HCT116 (cell line): ENCODE data around the gene NUDC. TPM values are rescaled to one million over a fixed set of nuclear protein-coding genes. Genes with fewer than 3 reads are reported as not detected.

ENCODE experiments used
- ATAC-seq: fragments of 200-7000 bp; cut with Tn5 transposase; 2 replicates; pipeline ENCODE4 v1.9.1; 2020; ENCODE audit warnings: mild to moderate bottlenecking, moderate library complexity
- BruUV-seq: library from RNA; stranded (reverse); fragments of 400-500 nt; replicated peaks from 2 replicates; lab custom pipeline; 2021; lab: Mats Ljungman, UMichigan
- CTCF ChIA-PET: fragments of 300-600 bp; sonication (Branson Sonifier 250); formaldehyde crosslinking; loops from one replicate; lab custom pipeline; 2021; ENCODE audit warnings: antibody characterized with exemption; lab: Charles Lee
- POLR2A ChIA-PET: fragments of 300-600, 350-600 bp; sonication (Branson Sonifier 250); formaldehyde crosslinking; loops from one replicate; lab custom pipeline; 2021; ENCODE audit warnings: antibody characterized with exemption; lab: Charles Lee
- RAD21 ChIA-PET, 2 experiments: fragments of 300-600 bp; sonication (Branson Sonifier 250); formaldehyde crosslinking; loops; one replicate each; lab custom pipeline; 2023; ENCODE audit warnings: low total read pairs in 2 of 2; ENCODE audit not compliant: uncharacterized antibody in 2 of 2, unreplicated experiment in 2 of 2, low non-redundant PET in 1 of 2; lab: Charles Lee
- DNase-seq: peaks from one replicate; pipeline ENCODE4 v3.0.0-alpha.2; 2010; ENCODE audit warnings: low read depth, low spot score
- H2AFZ ChIP-seq: fragments of 200-600 bp; shearing (Covaris generic), sonication (generic); 2 replicates; pipeline ENCODE4 v1.6.1; 2017; ENCODE audit warnings: low read depth, mixed run types, mixed read lengths, antibody characterized with exemption, low read length; ENCODE audit not compliant: poor library complexity, severe bottlenecking
- H3K27ac ChIP-seq: 2 replicates; pipeline ENCODE4 v1.5.1; 2012; ENCODE audit warnings: low read depth, low read length
- H3K27me3 ChIP-seq: fragments of 200-600 bp; sonication (generic); 2 replicates; pipeline ENCODE4 v1.6.1; 2016; ENCODE audit warnings: mixed run types, low read length, mixed read lengths; ENCODE audit not compliant: insufficient read depth
- H3K36me3 ChIP-seq, 2 experiments: fragments of 200-500 bp in 1 of 2; fragments of 200-600 bp in 1 of 2; sonication (Bioruptor generic) in 1 of 2; sonication (generic) in 1 of 2; 2 replicates each; pipeline versions ENCODE4 v1.5.1 to v1.6.1; 2014 to 2016; ENCODE audit warnings: low read length in 2 of 2, inconsistent platforms in 1 of 2, mixed read lengths in 1 of 2, mixed run types in 1 of 2; ENCODE audit not compliant: insufficient read depth in 2 of 2, control insufficient read depth in 1 of 2
- H3K4me1 ChIP-seq, 2 experiments: fragments of 200-600 bp in 1 of 2; sonication (generic) in 1 of 2; 2 replicates each; pipeline versions ENCODE4 v1.5.1 to v1.6.1; 2012 to 2017; ENCODE audit warnings: low read length in 2 of 2, inconsistent platforms in 1 of 2, mild to moderate bottlenecking in 1 of 2, mixed read lengths in 1 of 2, mixed run types in 1 of 2, moderate library complexity in 1 of 2; ENCODE audit not compliant: insufficient read depth in 2 of 2, control insufficient read depth in 1 of 2
- H3K4me2 ChIP-seq: fragments of 200-600 bp; sonication (generic); 2 replicates; pipeline ENCODE4 v1.6.1; 2017; ENCODE audit warnings: mixed run types, low read length, mixed read lengths
- H3K4me3 ChIP-seq, 2 experiments: fragments of 200-600 bp in 1 of 2; sonication (generic) in 1 of 2; replicated peaks in 1 of 2; 2 replicates each; pipeline ENCODE4 v1.5.1; 2011 to 2016; ENCODE audit warnings: low read length in 2 of 2, control low read depth in 1 of 2, low read depth in 1 of 2, mild to moderate bottlenecking in 1 of 2, mixed read lengths in 1 of 2, mixed run types in 1 of 2
- H3K79me2 ChIP-seq: fragments of 200-600 bp; sonication (generic); 2 replicates; pipeline ENCODE4 v1.6.1; 2017; ENCODE audit warnings: mild to moderate bottlenecking, mixed run types, low read length, moderate library complexity, mixed read lengths; ENCODE audit not compliant: insufficient read depth
- H3K9ac ChIP-seq: fragments of 200-600 bp; sonication (generic); 2 replicates; pipeline ENCODE4 v1.6.1; 2016; ENCODE audit warnings: low read length, mixed read lengths
- H3K9me2 ChIP-seq: fragments of 200-600 bp; sonication (generic), shearing (Covaris generic); 2 replicates; pipeline ENCODE4 v1.6.1; 2017; ENCODE audit warnings: mixed run types, mild to moderate bottlenecking, moderate library complexity; ENCODE audit not compliant: insufficient read depth
- H3K9me3 ChIP-seq, 2 experiments: fragments of 200-500 bp in 1 of 2; fragments of 200-600 bp in 1 of 2; sonication (Bioruptor generic) in 1 of 2; sonication (generic) in 1 of 2; 2 replicates each; pipeline ENCODE4 v1.6.1; 2014 to 2017; ENCODE audit warnings: low read length in 2 of 2, mixed read lengths in 2 of 2, inconsistent platforms in 1 of 2, low read depth in 1 of 2, mild to moderate bottlenecking in 1 of 2, mixed run types in 1 of 2, moderate library complexity in 1 of 2; ENCODE audit not compliant: control insufficient read depth in 1 of 2, insufficient read depth in 1 of 2
- H4K20me1 ChIP-seq: fragments of 200-600 bp; sonication (generic), shearing (Covaris generic); 2 replicates; pipeline ENCODE4 v1.6.1; 2017; ENCODE audit warnings: mixed run types, mild to moderate bottlenecking, moderate library complexity; ENCODE audit not compliant: insufficient read depth
- CEBPB ChIP-seq: IDR thresholded peaks from 2 replicates; pipeline ENCODE4 v1.6.1; 2012; ENCODE audit warnings: low read depth
- RAD21 ChIP-seq: IDR thresholded peaks from 2 replicates; pipeline ENCODE4 v1.6.1; 2012; ENCODE audit warnings: low read depth, mild to moderate bottlenecking
- SP1 ChIP-seq: IDR thresholded peaks from 2 replicates; pipeline ENCODE4 v1.6.1; 2012; ENCODE audit warnings: low read depth
- SRF ChIP-seq: IDR thresholded peaks from 2 replicates; pipeline ENCODE4 v1.6.1; 2012; ENCODE audit warnings: low read depth
- YY1 ChIP-seq: IDR thresholded peaks from 2 replicates; pipeline ENCODE4 v1.6.1; 2011; ENCODE audit warnings: low read length, low read depth, moderate library complexity, mild to moderate bottlenecking; ENCODE audit not compliant: insufficient replicate concordance; ENCODE audit errors: extremely low read depth
- intact Hi-C: fragments of 100-400 bp; cut with micrococcal nuclease; formaldehyde crosslinking; loops from 2 replicates; pipeline ENCODE4 v1.10.0; 2022
- total RNA-seq: library from RNA; stranded (reverse); gene quantifications from one replicate; pipeline ENCODE4 v1.2.1, GENCODE V29; 2021; ENCODE audit not compliant: unreplicated experiment
- TF ChIP-seq, protein P1 (sequence below), 3 experiments: fragments of 200-600 bp in 1 of 3; sonication (generic) in 1 of 3; IDR thresholded peaks in 2 of 3; conservative IDR thresholded peaks in 1 of 3; 2 replicates each; pipeline ENCODE4 v1.5.1; 2012 to 2017; ENCODE audit warnings: low read depth in 2 of 3, low read length in 2 of 3, antibody characterized with exemption in 1 of 3, borderline replicate concordance in 1 of 3, control low read depth in 1 of 3, mild to moderate bottlenecking in 1 of 3, mixed read lengths in 1 of 3, mixed run types in 1 of 3, moderate library complexity in 1 of 3; ENCODE audit not compliant: insufficient read depth in 1 of 3

NUDC gene
- total RNA-seq, 1 experiment from 2014 or later = 119 TPM

DNA sequence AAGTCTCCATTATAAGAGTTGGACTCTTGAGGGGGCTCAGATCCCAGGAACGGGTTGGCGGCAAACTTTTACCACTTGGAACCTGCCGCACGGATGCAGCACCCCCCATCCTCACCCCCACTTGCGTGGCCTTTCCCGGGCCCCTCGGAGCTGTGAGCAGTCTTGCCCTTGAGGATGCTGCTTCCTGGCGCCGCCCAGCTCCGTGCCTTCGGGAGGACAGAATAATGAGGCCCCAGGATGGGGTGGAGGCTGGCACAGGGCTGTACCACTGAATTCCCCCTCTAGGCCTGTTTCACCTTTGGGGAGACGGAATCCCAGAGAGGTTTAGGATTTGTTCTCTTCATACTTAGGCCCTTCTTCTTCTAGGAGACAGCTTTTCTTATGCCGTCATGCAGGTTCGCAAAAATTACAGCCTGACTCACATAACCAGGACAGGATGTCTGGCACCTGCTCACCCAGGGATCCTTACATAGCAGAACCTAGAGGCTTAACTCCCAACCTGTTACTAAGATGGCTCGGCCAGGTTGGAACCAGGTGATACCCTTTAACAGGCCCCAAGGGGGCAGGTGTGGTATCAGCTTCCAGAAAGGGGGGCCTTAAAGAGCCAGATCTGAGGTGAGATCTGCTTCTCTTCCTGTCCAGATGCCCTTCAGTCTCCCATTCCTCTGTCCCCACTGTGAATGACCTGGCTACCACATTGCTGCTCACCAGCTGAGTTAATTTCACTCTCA is 73.4 kb downstream of the NUDC start:
- H3K4me2 ChIP-seq = peak overlapping the region; percentile 90
- peaks cover 7% of the 10 kb centered on the region; the same call in 1 of the 2 replicates for H4K20me1 ChIP-seq
- H3K9me3 ChIP-seq = no peaks in the 10 kb centered on the region
- ChIA-PET CTCF (no interaction called here), POLR2A (interaction anchor here (1.0 to 2.2 kb wide), 4 partner anchors 14 to 130 kb away, joined by 3 to 8 read pairs (median 5); partner anchors contain the start of genes KDF1 and TENT5B)
- H3K79me2 ChIP-seq = peaks cover 33% of the 10 kb centered on the region
- H3K9me2 ChIP-seq = no peaks in the 10 kb centered on the region
- DNase-seq (no peak), ATAC-seq (no peak)
- H3K9ac ChIP-seq = peak overlapping the region; percentile 89
- TSS peak; percentile 52 for BruUV-seq
- no peaks in the 10 kb centered on the region for H3K27me3 ChIP-seq
- TF ChIP-seq CEBPB = no peak
- TF ChIP-seq, protein P1, sequence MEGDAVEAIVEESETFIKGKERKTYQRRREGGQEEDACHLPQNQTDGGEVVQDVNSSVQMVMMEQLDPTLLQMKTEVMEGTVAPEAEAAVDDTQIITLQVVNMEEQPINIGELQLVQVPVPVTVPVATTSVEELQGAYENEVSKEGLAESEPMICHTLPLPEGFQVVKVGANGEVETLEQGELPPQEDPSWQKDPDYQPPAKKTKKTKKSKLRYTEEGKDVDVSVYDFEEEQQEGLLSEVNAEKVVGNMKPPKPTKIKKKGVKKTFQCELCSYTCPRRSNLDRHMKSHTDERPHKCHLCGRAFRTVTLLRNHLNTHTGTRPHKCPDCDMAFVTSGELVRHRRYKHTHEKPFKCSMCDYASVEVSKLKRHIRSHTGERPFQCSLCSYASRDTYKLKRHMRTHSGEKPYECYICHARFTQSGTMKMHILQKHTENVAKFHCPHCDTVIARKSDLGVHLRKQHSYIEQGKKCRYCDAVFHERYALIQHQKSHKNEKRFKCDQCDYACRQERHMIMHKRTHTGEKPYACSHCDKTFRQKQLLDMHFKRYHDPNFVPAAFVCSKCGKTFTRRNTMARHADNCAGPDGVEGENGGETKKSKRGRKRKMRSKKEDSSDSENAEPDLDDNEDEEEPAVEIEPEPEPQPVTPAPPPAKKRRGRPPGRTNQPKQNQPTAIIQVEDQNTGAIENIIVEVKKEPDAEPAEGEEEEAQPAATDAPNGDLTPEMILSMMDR (IDR thresholded peaks at IDR 0.05 in 2 of 3, conservative IDR thresholded peaks at IDR 0.05 in 1 of 3; ENCODE audit: borderline replicate concordance in 1 of 3, insufficient read depth in 1 of 3, low read depth in 2 of 3, low read length in 2 of 3) = 0 out of 6 replicates have a peak, but pooled peaks of 1 of the 3 experiments have one; percentile 4
- TF ChIP-seq, all 23 proteins: peak for 1
- peak overlapping the region; percentile 85 for H3K27ac ChIP-seq
- intact Hi-C loops = loop anchor here (5.0 kb wide), 1 partner anchor 52 kb away; no protein-coding TSS in a partner anchor
- H3K4me3 ChIP-seq = peak overlapping the region; percentile 84 to 85
- no peaks in the 10 kb centered on the region for H3K36me3 ChIP-seq
- RAD21 ChIA-PET = interaction anchor here in 1 of 2 experiments (1.6 kb wide), 1 partner anchor 28 kb away, joined by 7 read pairs; no protein-coding TSS in a partner anchor
- H3K4me1 ChIP-seq = peaks cover 74 to 87% of the 10 kb centered on the region in 2 experiments
- H2AFZ ChIP-seq = no peak overlapping the region

- Histone ChIP-seq H3K9me3 (no peaks in the 10 kb centered on the region), H3K9ac (peak overlapping the region; percentile 89), H3K27me3 (no peaks in the 10 kb centered on the region), H3K4me1 (peaks cover 75 to 87% of the 10 kb centered on the region in 2 experiments), H3K4me2 (peak overlapping the region; percentile 90), H3K27ac (peak overlapping the region; percentile 85), H2AFZ (no peak overlapping the region), H3K9me2 (no peaks in the 10 kb centered on the region), H3K4me3 (peak overlapping the region; percentile 84 to 85), H3K36me3 (no peaks in the 10 kb centered on the region), H4K20me1 (peaks cover 7% of the 10 kb centered on the region; the same call in 1 of the 2 replicates), H3K79me2 (peaks cover 33% of the 10 kb centered on the region)
- TF ChIP-seq SP1 (no peak), YY1 (no peak), SRF (no peak), RAD21 (no peak)
- TF ChIP-seq, protein P1 (IDR thresholded peaks at IDR 0.05 in 2 of 3, conservative IDR thresholded peaks at IDR 0.05 in 1 of 3; ENCODE audit: borderline replicate concordance in 1 of 3, insufficient read depth in 1 of 3, low read depth in 2 of 3, low read length in 2 of 3) = no peak
- intact Hi-C loops = loop anchor here (2.0 to 5.0 kb wide), 2 partner anchors 35 to 51 kb away; no protein-coding TSS in a partner anchor
- DNase-seq = no peak
- no peak for ATAC-seq
- BruUV-seq = no TSS peak
- RAD21 ChIA-PET = interaction anchor here in 1 of 2 experiments (0.9 to 1.4 kb wide), 2 partner anchors 29 to 101 kb away, joined by 3 to 4 read pairs; no protein-coding TSS in a partner anchor
- CTCF ChIA-PET = interaction anchor here (2.4 to 4.6 kb wide), 4 partner anchors 9 to 101 kb away, joined by 18 to 44 read pairs (median 32); no protein-coding TSS in a partner anchor
- POLR2A ChIA-PET = interaction anchor here (0.8 to 4.1 kb wide), 4 partner anchors 14 to 39 kb away, joined by 4 to 26 read pairs (median 14); partner anchors contain the start of gene TENT5B
Observed at GRCh38 chr1:26996024-26996423, 74.5 kb downstream of the NUDC start.
